ENCODE measurements around the gene CASS4. TPM values are rescaled to one million over a fixed set of nuclear protein-coding genes. Genes with fewer than 3 reads are reported as not detected.

CASS4 gene
- total RNA-seq, 1 experiment from 2014 or later: 0.13 TPM

GRCh38 chr20:56445130-56445529, 33.1 kb downstream of the CASS4 start:
- DNase-seq (ENCODE audit: low spot score): no peak
- CTCF ChIA-PET: no interaction called here
- Mint-ChIP-seq H3K36me3 (no peaks in the 10 kb centered on the region), H3K4me3 (no peak overlapping the region), H3K27me3 (ENCODE audit: low read depth) (peaks cover 7% of the 10 kb centered on the region), H3K27ac (no peak overlapping the region), H3K9me3 (no peaks in the 10 kb centered on the region), H3K4me1 (peaks cover 5% of the 10 kb centered on the region; the same call in 1 of the 2 replicates)
- TF ChIP-seq ARID4B (CRISPR knock-in tag; IDR thresholded peaks at IDR 0.05; ENCODE audit: borderline replicate concordance) (no peak), ERG (CRISPR knock-in tag; IDR thresholded peaks at IDR 0.05) (no peak), NFATC4 (CRISPR knock-in tag; IDR thresholded peaks at IDR 0.05) (no peak)
- POLR2A ChIA-PET: no interaction called here
- no peak for ATAC-seq

- DNase-seq (ENCODE audit: low spot score) (no peak), ATAC-seq (no peak)
- no peak overlapping the region for H3K4me3 Mint-ChIP-seq
- H3K27me3 Mint-ChIP-seq (ENCODE audit: low read depth): peaks cover 7% of the 10 kb centered on the region
- no peaks in the 10 kb centered on the region for H3K36me3 Mint-ChIP-seq
- no peaks in the 10 kb centered on the region for H3K9me3 Mint-ChIP-seq
- CTCF ChIA-PET: no interaction called here
- POLR2A ChIA-PET: no interaction called here
- peaks cover 5% of the 10 kb centered on the region; the same call in 1 of the 2 replicates for H3K4me1 Mint-ChIP-seq
- no peak overlapping the region for H3K27ac Mint-ChIP-seq
- TF ChIP-seq ZNF416 (CRISPR knock-in tag; IDR thresholded peaks at IDR 0.05) (no peak), MXD4 (CRISPR knock-in tag; IDR thresholded peaks at IDR 0.05; ENCODE audit: borderline replicate concordance) (no peak), RORB (CRISPR knock-in tag; IDR thresholded peaks at IDR 0.05) (no peak), HMGA2 (CRISPR knock-in tag; IDR thresholded peaks at IDR 0.05) (no peak), ESRRA (CRISPR knock-in tag; IDR thresholded peaks at IDR 0.05; ENCODE audit: borderline replicate concordance) (no peak), CREM (CRISPR knock-in tag; IDR thresholded peaks at IDR 0.05) (no peak), ZNF263 (CRISPR knock-in tag; IDR thresholded peaks at IDR 0.05; ENCODE audit: low read depth) (no peak)
- TF ChIP-seq, protein P1, sequence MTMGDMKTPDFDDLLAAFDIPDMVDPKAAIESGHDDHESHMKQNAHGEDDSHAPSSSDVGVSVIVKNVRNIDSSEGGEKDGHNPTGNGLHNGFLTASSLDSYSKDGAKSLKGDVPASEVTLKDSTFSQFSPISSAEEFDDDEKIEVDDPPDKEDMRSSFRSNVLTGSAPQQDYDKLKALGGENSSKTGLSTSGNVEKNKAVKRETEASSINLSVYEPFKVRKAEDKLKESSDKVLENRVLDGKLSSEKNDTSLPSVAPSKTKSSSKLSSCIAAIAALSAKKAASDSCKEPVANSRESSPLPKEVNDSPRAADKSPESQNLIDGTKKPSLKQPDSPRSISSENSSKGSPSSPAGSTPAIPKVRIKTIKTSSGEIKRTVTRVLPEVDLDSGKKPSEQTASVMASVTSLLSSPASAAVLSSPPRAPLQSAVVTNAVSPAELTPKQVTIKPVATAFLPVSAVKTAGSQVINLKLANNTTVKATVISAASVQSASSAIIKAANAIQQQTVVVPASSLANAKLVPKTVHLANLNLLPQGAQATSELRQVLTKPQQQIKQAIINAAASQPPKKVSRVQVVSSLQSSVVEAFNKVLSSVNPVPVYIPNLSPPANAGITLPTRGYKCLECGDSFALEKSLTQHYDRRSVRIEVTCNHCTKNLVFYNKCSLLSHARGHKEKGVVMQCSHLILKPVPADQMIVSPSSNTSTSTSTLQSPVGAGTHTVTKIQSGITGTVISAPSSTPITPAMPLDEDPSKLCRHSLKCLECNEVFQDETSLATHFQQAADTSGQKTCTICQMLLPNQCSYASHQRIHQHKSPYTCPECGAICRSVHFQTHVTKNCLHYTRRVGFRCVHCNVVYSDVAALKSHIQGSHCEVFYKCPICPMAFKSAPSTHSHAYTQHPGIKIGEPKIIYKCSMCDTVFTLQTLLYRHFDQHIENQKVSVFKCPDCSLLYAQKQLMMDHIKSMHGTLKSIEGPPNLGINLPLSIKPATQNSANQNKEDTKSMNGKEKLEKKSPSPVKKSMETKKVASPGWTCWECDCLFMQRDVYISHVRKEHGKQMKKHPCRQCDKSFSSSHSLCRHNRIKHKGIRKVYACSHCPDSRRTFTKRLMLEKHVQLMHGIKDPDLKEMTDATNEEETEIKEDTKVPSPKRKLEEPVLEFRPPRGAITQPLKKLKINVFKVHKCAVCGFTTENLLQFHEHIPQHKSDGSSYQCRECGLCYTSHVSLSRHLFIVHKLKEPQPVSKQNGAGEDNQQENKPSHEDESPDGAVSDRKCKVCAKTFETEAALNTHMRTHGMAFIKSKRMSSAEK (CRISPR knock-in tag; IDR thresholded peaks at IDR 0.05; ENCODE audit: borderline replicate concordance): no peak
- TF ChIP-seq, protein P2, sequence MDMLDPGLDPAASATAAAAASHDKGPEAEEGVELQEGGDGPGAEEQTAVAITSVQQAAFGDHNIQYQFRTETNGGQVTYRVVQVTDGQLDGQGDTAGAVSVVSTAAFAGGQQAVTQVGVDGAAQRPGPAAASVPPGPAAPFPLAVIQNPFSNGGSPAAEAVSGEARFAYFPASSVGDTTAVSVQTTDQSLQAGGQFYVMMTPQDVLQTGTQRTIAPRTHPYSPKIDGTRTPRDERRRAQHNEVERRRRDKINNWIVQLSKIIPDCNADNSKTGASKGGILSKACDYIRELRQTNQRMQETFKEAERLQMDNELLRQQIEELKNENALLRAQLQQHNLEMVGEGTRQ (CRISPR knock-in tag; IDR thresholded peaks at IDR 0.05): no peak
Measured at GRCh38 chr20:56445540-56445939, 33.5 kb downstream of the CASS4 start.
